GM12891 (cell line): ENCODE data around the gene SPECC1.
"Not testable (repeated sequence)": the region's sequence is repeated elsewhere in the genome, so short reads cannot be mapped to it uniquely, and the experiment has no call there.

Experiments used
- POLR2A ChIP-seq: IDR thresholded peaks from 2 replicates; pipeline ENCODE4 v1.6.1; 2011; ENCODE audit warnings: low read depth, low read length, control low read depth
- POLR2AphosphoS5 ChIP-seq: IDR thresholded peaks from 2 replicates; pipeline ENCODE4 v1.6.1; 2011; ENCODE audit warnings: low read depth, low read length, control low read depth

DNA sequence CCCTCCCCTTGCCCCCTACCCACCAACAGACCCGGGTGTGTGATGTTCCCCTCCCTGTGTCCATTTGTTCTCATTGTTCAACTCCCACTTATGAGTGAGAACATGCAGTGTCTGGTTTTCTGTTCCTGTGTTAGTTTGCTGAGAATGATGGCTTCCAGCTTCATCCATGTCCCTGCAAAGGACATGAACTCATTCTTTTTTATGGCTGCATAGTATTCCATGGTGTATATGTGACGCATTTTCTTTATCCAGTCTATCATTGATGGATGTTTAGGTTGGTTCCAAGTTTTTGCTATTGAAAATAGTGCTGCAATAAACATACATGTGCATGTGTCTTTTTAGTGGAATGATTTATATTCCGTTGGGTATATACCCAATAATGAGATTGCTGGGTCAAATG is 91.6 kb downstream of the SPECC1 start:
- not testable (repeated sequence) for TF ChIP-seq POLR2A, POLR2AphosphoS5
